ENCODE measurements around the gene ENTHD1.
"Not testable (repeated sequence)": the region's sequence is repeated elsewhere in the genome, so short reads cannot be mapped to it uniquely, and the experiment has no call there.

ENTHD1 gene

GRCh38 chr22:39852799-39853198, 40.8 kb downstream of the ENTHD1 start:
- H4K20me1 ChIP-seq (ENCODE audit: insufficient read depth, low read length): no peaks in the 10 kb centered on the region
- no peaks in the 10 kb centered on the region for H3K9me2 ChIP-seq (ENCODE audit: low read depth, low read length)
- H3K27ac ChIP-seq (ENCODE audit: low read depth, low read length, poor library complexity, severe bottlenecking): no peak overlapping the region
- H3K9ac ChIP-seq (ENCODE audit: low read length): no peak overlapping the region
- no peak overlapping the region for H3K4me3 ChIP-seq (ENCODE audit: low read depth, low read length, poor library complexity, severe bottlenecking)
- H2AFZ ChIP-seq (ENCODE audit: low read length): no peak overlapping the region
- TF ChIP-seq EZH2 (IDR thresholded peaks at IDR 0.05; ENCODE audit: borderline replicate concordance, low read length) (no peak), CTCF (IDR thresholded peaks at IDR 0.05; ENCODE audit: low read length) (no peak)
- no peaks in the 10 kb centered on the region for H3K79me2 ChIP-seq (ENCODE audit: insufficient read depth, low read length)
- H3K4me1 ChIP-seq (ENCODE audit: insufficient read depth, low read length, severe bottlenecking): no peaks in the 10 kb centered on the region
- no peaks in the 10 kb centered on the region for H3F3A ChIP-seq (ENCODE audit: insufficient read depth, low read length)
- no peak overlapping the region for H3K4me2 ChIP-seq (ENCODE audit: low read length)
- no peaks in the 10 kb centered on the region for H3K27me3 ChIP-seq (ENCODE audit: insufficient read depth, low read length)
- no peaks in the 10 kb centered on the region for H3K9me3 ChIP-seq (ENCODE audit: low read length)
- no peaks in the 10 kb centered on the region for H3K36me3 ChIP-seq (ENCODE audit: insufficient read depth, low read length)

GRCh38 chr22:39851606-39852315, 41.8 kb downstream of the ENTHD1 start:
- no peak overlapping the region for H2AFZ ChIP-seq (ENCODE audit: low read length)
- no peak for TF ChIP-seq EZH2 (IDR thresholded peaks at IDR 0.05; ENCODE audit: borderline replicate concordance, low read length)
- TF ChIP-seq CTCF (IDR thresholded peaks at IDR 0.05; ENCODE audit: low read length): no peak
- H3K9ac ChIP-seq (ENCODE audit: low read length): no peak overlapping the region
- H3K79me2 ChIP-seq (ENCODE audit: insufficient read depth, low read length): no peaks in the 10 kb centered on the region
- no peaks in the 10 kb centered on the region for H3K9me3 ChIP-seq (ENCODE audit: low read length)
- H3K4me3 ChIP-seq (ENCODE audit: low read depth, low read length, poor library complexity, severe bottlenecking): no peak overlapping the region
- no peaks in the 10 kb centered on the region for H3F3A ChIP-seq (ENCODE audit: insufficient read depth, low read length)
- no peak overlapping the region for H3K4me2 ChIP-seq (ENCODE audit: low read length)
- no peaks in the 10 kb centered on the region for H3K27me3 ChIP-seq (ENCODE audit: insufficient read depth, low read length)
- no peaks in the 10 kb centered on the region for H4K20me1 ChIP-seq (ENCODE audit: insufficient read depth, low read length)
- H3K27ac ChIP-seq (ENCODE audit: low read depth, low read length, poor library complexity, severe bottlenecking): no peak overlapping the region
- no peaks in the 10 kb centered on the region for H3K36me3 ChIP-seq (ENCODE audit: insufficient read depth, low read length)
- H3K4me1 ChIP-seq (ENCODE audit: insufficient read depth, low read length, severe bottlenecking): no peaks in the 10 kb centered on the region
- H3K9me2 ChIP-seq (ENCODE audit: low read depth, low read length): no peaks in the 10 kb centered on the region

- Histone ChIP-seq H3K36me3 (ENCODE audit: insufficient read depth, low read length) (no peaks in the 10 kb centered on the region), H2AFZ (ENCODE audit: low read length) (no peak overlapping the region), H3K27me3 (ENCODE audit: insufficient read depth, low read length) (no peaks in the 10 kb centered on the region), H3K4me2 (ENCODE audit: low read length) (no peak overlapping the region), H3K9me2 (ENCODE audit: low read depth, low read length) (no peaks in the 10 kb centered on the region), H4K20me1 (ENCODE audit: insufficient read depth, low read length) (no peaks in the 10 kb centered on the region), H3K4me1 (ENCODE audit: insufficient read depth, low read length, severe bottlenecking) (no peaks in the 10 kb centered on the region), H3F3A (ENCODE audit: insufficient read depth, low read length) (no peaks in the 10 kb centered on the region), H3K27ac (ENCODE audit: low read depth, low read length, poor library complexity, severe bottlenecking) (no peak overlapping the region), H3K79me2 (ENCODE audit: insufficient read depth, low read length) (no peaks in the 10 kb centered on the region), H3K9me3 (ENCODE audit: low read length) (no peaks in the 10 kb centered on the region), H3K9ac (ENCODE audit: low read length) (no peak overlapping the region), H3K4me3 (ENCODE audit: low read depth, low read length, poor library complexity, severe bottlenecking) (no peak overlapping the region)
- TF ChIP-seq EZH2 (IDR thresholded peaks at IDR 0.05; ENCODE audit: borderline replicate concordance, low read length) (no peak), CTCF (IDR thresholded peaks at IDR 0.05; ENCODE audit: low read length) (no peak)
These were observed 46.1 kb downstream of the ENTHD1 start for GRCh38 chr22:39847477-39847876.

GRCh38 chr22:39846539-39846938, 47.0 kb downstream of the ENTHD1 start:
- not testable (repeated sequence) for H3K36me3 ChIP-seq (ENCODE audit: insufficient read depth, low read length); H3K9me2 ChIP-seq (ENCODE audit: low read depth, low read length); H3K4me3 ChIP-seq (ENCODE audit: low read depth, low read length, poor library complexity, severe bottlenecking); H3F3A ChIP-seq (ENCODE audit: insufficient read depth, low read length); H3K9me3 ChIP-seq (ENCODE audit: low read length); H4K20me1 ChIP-seq (ENCODE audit: insufficient read depth, low read length); H3K4me1 ChIP-seq (ENCODE audit: insufficient read depth, low read length, severe bottlenecking); H3K27me3 ChIP-seq (ENCODE audit: insufficient read depth, low read length); H3K27ac ChIP-seq (ENCODE audit: low read depth, low read length, poor library complexity, severe bottlenecking); H3K79me2 ChIP-seq (ENCODE audit: insufficient read depth, low read length); H3K4me2 ChIP-seq (ENCODE audit: low read length); H3K9ac ChIP-seq (ENCODE audit: low read length); H2AFZ ChIP-seq (ENCODE audit: low read length)
